Stimulated activated CD4-positive, alpha-beta T cell treated with anti-CD3 and anti-CD28 coated beads, Interleukin-1b, Interleukin-23, amount 100 ng/mL, for 1 hour (primary cell): ENCODE measurements around the gene TIMM29.
"Not testable (repeated sequence)": the region's sequence is repeated elsewhere in the genome, so short reads cannot be mapped to it uniquely, and the experiment has no call there.

Source experiments
- DNase-seq, 2 donors: peaks; one replicate each; pipeline ENCODE4 v3.0.0-alpha.2; 2020; ENCODE audit warnings: low read depth in 2 of 2

TIMM29 gene

DNA sequence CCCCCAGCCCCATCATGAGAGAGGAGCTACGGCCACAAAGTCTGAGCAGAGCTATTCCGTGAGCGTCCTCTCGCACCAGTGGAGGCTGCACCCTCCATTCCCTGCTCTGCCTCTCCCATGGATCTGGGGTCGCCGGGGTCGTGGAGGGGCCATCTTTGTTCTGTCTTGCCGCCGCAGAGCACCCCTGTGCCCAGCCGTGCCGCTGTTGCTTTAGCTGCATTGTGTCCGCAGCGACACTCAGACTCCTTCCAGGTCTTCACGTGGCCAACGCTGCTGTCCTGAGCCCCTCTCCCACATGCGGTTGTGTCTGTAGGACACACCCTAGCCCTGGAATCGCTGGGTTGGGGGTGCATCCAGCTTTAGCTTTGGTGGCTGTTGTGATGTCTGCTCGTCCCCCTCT lies 16.0 kb upstream of the TIMM29 start:
- no peak for DNase-seq

DNA sequence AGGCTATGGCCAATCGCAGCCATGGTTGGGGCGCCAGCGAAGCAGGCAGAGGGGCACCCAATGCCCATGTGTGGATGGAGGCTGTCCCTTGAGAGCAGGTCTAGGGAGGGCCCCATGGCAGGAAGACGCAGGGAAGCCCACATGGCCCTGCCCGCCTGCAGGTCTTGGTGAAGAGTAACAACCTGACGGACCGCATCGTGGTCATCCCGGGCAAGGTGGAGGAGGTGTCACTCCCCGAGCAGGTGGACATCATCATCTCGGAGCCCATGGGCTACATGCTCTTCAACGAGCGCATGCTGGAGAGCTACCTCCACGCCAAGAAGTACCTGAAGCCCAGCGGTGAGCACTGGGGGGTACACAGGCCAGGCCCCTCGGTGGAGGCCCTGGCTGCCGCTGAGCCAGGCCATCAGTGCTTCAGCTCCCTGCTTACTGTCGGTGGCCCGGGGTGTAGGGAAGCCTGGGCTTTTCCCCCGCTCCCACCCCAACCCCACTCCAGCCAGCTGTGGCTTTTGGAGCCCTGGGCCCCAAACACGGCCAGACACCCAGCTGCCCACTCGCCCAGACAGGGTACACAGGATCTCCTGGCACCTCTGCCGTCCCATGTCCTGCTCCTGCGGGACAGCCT lies 14.8 kb upstream of the TIMM29 start:
- DNase-seq: no peak

DNA sequence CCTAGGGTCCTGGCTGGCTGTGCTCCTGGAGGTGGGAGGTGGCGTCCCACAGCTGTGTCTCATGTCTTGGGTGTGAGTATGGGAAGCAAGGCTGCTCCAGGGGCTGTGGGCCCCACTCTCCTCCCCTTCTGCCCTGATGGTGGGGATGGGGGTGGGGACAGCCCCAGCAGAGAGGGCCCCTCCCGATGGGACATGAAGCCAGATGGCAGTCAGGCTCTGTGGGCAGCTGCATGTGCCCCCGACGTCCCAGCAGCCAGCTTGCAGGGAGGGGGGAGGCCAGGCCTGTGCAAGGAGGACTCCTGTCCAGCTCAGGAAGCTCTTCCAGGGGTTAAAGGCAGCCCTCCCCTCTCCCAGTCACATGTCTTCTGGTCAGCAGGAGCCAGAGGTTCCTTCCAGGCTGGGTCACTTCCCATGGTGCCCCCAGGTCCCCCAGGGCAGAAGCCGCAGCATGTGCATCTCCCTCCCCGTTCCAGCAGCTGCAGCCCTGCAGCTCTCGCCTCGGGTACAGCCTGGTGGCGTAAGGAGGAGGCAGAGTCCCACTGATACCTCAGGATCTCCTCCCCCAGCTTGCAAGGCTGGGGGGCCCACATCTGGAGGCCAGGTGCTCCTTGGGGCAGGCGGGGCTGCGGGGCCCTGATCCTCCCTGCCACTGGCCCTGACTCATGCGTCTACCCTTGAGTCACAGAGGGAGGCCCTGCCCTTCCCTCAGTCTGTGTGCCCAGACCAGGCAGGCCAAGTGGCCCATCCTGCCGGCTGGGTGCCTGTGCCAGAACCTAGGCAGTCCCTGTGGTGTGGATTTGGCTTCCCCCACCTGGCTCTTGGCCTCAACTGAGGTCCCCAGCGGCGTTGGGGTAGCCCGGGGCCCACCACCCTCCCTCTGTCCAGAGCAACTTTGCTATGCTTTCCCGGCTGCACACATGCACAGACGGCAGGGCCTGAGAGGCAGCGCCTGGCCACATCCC lies 13.2 kb upstream of the TIMM29 start:
- DNase-seq: no peak

DNA sequence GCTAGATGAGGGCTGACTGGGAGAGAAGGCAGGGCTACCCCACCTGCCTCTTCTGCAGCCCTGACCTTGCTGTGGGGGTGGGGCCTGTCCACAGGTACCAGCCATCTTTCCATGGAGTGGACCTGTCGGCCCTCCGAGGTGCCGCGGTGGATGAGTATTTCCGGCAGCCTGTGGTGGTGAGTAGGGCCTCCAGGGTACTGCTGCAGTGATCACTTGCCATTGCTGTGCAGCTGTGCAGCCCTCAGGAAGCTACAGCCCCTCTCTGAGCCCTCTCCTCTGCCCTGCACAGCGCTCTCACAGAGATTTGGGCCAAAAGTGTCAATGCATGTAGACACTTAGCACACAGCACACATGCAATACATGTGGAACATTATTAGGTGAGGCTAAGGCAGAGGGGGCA lies 12.0 kb upstream of the TIMM29 start:
- DNase-seq: no peak

DNA sequence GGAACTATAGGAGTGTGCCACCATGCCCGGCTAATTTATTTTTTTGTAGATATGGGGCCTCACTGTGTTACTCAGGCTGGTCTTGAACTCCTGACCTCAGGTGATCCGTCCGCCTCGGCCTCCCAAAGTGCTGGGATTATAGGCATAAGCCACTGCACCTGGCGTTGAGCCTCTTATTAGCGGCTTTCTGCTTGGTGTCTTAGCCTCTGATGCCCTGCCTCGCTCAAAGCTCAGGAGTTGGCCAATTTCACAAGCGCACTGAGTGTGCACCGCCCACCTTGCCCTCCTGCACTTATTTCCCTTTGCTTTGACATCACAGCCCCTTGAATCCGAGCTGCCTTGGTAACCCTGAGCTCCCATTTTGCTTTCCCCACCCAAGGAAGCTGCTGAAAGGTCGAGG lies 10.3 kb upstream of the TIMM29 start:
- DNase-seq: no peak

DNA sequence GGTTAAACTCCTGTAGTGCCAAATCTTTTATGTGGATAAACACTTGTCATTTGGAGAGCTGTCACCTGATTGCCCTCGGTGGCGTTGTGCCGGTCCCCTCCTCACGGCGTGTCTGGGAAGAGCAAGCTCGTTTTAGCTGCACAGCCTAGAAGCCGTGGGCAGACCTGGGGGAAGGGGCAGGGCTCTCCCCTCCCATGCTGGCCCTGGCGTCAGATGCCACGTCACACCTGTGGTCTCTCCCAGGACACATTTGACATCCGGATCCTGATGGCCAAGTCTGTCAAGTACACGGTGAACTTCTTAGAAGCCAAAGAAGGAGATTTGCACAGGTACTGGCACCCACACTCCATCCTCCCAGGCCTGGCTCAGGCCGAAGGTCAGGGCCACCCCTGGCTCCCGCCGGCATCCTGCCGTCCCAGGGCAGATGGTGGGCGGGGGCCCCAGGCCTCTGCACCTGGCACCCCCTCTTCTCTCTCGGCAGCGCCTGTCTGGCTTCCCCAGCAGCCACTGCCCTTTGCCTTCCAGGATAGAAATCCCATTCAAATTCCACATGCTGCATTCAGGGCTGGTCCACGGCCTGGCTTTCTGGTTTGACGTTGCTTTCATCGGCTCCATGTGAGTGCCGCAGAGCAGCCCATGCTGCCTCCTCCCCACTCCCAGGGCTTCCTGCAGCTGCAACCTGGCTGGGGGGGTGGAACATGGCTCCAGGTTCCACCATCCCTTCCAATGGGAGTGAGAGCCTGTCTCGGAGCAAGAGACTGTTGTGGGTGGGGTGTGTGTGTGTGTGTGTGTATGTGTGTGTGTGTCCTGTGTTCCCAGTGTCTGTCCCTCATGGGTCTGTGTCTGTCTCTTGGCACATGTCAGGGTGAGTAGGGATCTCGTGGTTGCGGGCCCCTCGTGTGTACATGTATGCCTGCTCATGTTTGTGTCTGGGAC lies 9.0 kb upstream of the TIMM29 start:
- DNase-seq: no peak

DNA sequence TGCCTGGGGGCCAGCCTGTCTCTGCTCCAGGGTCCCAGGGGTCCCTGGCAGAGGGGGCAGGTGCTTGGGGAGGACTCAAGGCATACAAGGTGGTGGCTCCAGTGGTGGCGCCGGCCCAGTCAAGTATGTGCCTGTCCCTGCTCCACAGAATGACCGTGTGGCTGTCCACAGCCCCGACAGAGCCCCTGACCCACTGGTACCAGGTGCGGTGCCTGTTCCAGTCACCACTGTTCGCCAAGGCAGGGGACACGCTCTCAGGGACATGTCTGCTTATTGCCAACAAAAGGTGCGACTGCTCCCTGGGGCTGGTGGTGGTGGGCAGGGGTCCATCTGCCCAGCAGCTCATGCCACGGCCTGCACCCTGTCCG lies 8.3 kb upstream of the TIMM29 start:
- no peak for DNase-seq

DNA sequence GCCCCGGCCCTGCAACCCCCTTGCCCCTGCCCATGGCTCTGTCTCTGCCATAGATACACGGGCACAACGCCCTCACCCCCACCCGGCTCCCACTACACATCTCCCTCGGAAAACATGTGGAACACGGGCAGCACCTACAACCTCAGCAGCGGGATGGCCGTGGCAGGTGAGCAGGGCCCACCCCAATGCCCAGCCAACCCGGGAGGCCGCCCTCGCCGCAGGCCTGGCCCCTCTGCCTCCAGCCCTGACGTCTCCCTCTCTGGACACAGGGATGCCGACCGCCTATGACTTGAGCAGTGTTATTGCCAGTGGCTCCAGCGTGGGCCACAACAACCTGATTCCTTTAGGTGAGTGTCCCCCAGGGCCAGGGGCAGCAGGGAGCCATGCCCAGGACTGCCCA lies 7.8 kb upstream of the TIMM29 start:
- no peak for DNase-seq

DNA sequence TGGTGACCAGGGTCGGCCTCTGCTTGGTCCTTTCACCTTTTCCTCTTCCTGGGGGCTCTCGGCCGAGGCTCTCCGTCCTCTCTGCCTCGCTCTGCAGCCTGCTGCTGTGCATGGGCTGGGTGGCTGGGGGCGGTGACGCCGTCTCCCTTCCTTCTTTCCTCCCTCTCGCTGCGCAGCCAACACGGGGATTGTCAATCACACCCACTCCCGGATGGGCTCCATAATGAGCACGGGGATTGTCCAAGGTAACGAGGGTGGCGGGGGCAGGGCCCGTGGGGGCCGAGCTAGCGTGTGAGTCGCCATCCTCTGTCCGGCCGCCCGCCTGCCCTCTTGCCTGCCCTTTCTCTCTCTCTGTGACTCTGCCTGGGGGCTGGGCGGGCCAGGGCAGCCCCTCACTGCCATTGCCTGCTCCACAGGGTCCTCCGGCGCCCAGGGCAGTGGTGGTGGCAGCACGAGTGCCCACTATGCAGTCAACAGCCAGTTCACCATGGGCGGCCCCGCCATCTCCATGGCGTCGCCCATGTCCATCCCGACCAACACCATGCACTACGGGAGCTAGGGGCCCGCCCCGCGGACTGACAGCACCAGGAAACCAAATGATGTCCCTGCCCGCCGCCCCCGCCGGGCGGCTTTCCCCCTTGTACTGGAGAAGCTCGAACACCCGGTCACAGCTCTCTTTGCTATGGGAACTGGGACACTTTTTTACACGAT lies 7.3 kb upstream of the TIMM29 start:
- DNase-seq: no peak

DNA sequence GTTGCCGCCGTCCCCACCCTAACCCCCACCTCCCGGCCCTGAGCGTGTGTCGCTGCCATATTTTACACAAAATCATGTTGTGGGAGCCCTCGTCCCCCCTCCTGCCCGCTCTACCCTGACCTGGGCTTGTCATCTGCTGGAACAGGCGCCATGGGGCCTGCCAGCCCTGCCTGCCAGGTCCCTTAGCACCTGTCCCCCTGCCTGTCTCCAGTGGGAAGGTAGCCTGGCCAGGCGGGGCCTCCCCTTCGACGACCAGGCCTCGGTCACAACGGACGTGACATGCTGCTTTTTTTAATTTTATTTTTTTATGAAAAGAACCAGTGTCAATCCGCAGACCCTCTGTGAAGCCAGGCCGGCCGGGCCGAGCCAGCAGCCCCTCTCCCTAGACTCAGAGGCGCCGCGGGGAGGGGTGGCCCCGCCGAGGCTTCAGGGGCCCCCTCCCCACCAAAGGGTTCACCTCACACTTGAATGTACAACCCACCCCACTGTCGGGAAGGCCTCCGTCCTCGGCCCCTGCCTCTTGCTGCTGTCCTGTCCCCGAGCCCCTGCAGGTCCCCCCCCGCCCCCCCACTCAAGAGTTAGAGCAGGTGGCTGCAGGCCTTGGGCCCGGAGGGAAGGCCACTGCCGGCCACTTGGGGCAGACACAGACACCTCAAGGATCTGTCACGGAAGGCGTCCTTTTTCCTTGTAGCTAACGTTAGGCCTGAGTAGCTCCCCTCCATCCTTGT lies 6.5 kb upstream of the TIMM29 start:
- DNase-seq: no peak

DNA sequence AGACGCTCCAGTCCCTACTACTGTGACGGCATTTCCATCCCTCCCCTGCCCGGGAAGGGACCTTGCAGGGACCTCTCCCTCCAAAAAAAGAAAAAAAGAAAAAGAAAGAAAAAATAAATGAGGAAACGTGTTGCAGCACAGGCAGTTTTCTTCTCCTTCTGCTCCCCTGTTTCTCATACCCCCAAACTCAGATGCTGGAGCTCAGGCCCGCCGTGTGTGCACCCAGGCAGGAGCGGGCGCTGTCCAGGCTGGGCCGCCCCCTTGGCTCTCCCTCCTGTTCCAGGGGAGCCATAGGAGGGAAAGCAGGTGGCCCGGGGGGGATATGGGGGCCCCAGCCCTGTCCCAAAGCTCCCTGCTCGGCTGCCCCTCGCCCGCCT lies 6.0 kb upstream of the TIMM29 start:
- no peak for DNase-seq

DNA sequence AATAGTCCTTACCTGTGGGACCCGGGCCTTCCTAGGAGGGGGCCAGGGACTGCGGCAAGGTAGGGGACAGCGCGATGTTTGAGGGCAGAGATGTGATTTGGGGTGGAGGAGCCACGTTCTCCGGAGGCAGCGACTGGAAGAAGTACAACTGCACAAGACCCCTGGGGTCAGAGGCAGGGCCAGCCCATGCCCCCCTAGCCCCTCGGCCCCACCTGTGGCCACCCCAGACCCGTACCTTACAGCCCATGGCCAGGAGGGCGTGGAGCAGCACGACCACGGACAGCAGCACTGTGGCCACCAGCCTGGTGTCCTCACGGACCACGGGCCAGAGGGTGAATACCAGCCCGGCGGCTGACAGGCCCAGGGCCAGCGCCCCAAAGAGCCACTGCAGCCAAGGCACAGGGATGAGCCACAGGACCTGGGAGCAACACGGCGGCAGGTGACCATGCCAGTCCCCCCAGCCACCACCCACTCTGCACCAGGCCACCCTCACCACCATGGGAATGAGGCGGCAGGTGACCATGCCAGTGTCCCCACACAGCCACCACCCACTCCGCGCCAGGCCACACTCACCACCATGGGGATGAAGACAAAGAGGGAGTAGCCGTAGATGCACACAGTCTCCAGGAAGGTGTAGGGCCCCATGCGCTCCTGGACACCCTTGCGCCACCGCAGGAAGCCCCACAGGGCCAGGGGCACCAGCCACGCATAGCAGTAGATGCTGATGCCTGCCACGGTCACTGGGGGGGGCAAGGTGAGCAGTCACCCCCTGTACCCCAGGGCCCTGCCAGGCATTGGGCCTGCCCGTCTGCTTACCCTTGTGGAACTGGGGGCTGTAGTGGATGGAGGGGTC lies 5.1 kb upstream of the TIMM29 start:
- DNase-seq: no peak

DNA sequence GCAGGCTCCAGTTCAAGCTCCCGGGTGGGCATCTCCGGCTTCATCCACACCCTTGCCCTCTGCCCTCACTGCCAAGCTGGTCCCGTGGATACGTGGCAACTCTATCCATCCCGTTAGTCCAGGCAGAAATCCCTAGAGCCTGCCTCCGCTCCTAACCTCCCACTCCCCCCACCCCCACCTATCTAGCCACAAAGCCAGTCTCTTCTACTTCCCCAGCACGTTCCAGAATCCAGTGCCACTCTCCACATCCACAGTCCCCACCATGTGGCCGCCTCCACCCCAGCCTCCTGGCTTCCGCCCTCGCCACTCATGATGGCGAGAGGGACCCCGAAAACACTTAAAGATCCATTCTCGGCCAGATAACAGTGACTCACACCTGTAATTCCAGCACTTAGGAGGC lies 4.0 kb upstream of the TIMM29 start:
- no peak for DNase-seq

DNA sequence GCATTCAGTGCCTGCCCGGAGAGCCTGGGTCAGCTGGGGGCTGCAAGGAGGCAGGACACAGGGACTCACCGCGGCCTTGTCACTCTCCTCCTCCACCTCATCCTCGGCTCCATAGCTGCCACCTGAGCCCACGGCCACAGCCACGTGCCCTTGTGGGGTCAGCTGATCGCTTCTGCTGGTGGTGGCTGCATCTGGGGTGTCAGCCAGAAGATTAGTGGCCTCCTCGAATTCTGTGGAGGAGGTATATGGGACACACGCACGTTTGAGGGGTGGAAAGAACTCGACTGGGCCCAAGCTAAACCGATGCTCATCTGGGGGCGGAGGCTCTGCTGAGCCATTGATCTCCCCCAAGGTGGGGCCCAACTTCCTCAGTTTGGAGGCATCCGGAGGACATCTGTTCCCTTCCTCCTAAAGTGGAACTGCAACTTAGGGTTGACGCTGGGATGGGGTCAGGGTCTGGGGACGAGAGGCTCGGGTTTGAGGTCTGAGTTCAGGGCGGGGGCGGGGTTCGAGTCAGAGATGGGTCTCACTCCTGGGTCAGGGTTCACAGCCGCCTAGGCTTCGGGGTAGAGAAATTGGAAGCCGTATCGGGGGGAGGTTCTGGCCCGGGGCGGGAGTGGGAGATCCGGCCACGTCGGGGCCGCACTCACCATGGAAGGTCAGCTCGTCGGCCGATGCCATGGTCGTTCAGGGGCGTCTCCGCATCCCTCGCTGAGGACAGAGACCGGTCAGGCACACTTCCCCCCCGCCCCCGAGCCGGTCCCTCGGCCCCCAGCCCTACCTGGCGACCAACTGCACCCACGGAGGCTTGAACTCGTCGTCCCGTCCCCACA lies 665 bp upstream of the TIMM29 start:
- DNase-seq: no peak

DNA sequence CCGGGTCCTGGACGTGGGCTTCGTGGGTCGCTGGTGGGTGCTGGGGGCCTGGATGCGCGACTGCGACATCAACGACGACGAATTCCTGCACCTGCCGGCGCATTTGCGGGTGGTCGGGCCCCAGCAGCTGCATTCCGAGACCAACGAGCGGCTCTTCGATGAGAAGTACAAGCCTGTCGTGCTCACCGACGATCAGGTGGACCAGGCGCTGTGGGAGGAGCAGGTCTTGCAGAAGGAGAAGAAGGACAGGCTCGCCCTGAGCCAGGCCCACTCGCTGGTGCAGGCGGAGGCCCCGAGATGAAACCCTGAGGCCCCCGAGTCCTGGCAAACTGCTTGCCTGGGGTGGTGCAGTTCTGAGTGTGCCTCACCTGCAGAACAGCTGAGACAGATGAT lies 787 bp downstream of the TIMM29 start:
- no peak for DNase-seq

DNA sequence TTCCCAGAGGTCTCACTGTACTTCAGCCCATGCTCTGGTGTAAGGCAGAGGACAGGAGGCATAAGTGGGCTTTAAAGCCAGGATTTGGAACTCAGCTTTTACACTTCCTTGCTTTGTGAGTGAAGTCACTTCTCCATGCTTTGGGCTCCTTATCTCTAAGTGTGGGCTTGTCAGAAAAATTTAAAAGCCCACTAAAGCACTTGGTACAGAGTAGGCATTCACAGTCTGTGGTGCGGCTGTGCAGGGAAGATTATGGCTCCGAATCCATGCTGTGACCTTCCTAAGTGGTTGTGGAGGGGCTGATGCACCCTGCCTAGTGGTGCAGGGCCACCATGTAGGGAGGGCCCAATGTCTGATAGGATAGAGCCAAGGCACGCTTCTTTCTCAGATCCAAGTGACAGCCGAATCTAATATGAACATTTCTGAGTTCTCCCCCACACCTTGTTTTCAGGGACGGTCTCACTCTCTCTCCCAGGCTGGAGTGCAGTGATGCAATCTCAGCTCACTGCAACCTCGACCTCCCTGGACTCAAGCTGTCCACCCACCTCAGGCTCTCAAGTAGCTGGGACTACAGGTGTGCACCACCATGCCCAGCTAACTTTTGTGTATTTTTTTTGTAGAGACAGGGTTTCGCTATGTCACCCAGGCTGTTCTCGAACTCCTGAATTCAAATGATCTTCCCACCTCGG lies 6.9 kb downstream of the TIMM29 start:
- DNase-seq: no peak

DNA sequence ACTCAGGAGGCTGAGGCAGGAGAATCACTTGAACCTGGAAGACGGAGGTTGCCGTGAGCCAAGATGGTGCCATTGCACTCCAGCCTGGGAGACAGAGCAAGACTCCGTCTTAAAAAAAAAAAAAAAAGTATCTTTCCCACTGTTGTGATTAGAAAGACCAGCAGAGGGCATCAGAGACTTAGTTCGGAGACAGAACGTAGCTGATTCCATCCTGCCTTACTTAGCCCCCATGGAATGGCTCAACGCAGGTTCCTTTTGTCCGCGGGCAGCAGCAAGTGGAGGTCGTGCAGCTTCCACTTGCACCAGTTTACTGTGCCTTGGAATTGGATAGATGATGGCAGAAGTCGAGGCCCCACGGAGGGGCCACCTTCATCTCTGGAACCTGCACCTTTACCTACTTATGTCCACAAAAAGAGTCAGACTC lies 8.1 kb downstream of the TIMM29 start:
- DNase-seq: no peak

DNA sequence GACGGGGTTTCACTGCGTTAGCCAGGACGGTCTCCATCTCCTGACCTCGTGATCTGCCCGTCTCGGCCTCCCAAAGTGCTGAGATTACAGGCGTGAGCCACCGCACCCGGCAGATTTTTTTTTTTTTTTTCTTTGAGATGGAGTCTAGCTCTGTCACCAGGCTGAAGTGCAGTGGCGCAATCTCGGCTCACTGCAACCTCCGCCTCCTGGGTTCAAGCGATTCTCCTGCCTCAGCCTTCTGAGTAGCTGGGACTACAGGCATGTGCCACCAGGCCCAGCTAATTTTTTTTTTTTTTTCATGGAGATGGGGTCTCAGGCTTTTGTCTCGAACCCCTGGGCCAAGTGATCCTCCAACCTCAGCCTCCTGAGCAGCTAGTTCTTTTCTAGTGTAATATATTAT lies 13.0 kb downstream of the TIMM29 start:
- DNase-seq: not testable (repeated sequence)

DNA sequence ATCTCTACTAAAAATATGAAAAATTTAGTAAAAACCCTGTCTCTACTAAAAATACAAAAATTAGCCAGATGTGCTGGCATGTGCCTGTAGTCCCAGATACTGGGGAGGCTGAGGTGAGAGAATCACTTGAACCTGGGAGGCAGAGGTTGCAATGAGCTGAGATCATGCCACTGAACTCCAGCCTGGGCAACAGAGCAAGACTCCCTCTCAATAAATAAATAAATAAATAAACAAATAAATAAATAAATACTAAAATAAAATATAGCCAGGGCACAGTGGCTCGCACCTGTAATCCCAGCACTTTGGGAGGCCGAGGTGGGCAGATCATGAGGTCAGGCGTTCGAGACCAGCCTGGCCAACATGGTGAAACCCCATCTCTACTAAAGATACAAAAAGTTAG lies 14.8 kb downstream of the TIMM29 start:
- not testable (repeated sequence) for DNase-seq
